HG03066 (cell line): ENCODE results near the gene ATP5PO.

Experiments used
- ATAC-seq: cut with Tn5 transposase; IDR thresholded peaks from one replicate; pipeline ENCODE4 v1.9.1; 2021; ENCODE audit warnings: low read depth; ENCODE audit not compliant: unreplicated experiment

ATP5PO gene

GRCh38 chr21:33915368-33916199 lies at the start of gene ATP5PO:
Gene ATP5PO, minus strand, starts transcription at chr21:33915804. Its CDS starts 41 bp downstream, at chr21:33915763.
- peak; percentile 100 for ATAC-seq

- ATAC-seq: no peak
Observed at GRCh38 chr21:33964706-33965325, 49.2 kb upstream of the ATP5PO start.

- no peak for ATAC-seq
Observed at GRCh38 chr21:33963848-33964555, 48.4 kb upstream of the ATP5PO start.

- ATAC-seq: no peak
Observed at GRCh38 chr21:33962290-33962689, 46.7 kb upstream of the ATP5PO start.

GRCh38 chr21:33961061-33961460 lies 45.5 kb upstream of the ATP5PO start:
- ATAC-seq: no peak

- no peak for ATAC-seq
Observed at GRCh38 chr21:33959680-33960079, 44.1 kb upstream of the ATP5PO start.

- no peak for ATAC-seq
Observed at GRCh38 chr21:33954395-33954794, 38.8 kb upstream of the ATP5PO start.

- ATAC-seq: no peak
Observed at GRCh38 chr21:33951276-33952178, 35.9 kb upstream of the ATP5PO start.

- no peak for ATAC-seq
Observed at GRCh38 chr21:33950431-33951079, 35.0 kb upstream of the ATP5PO start.

- ATAC-seq: no peak
Observed at GRCh38 chr21:33949516-33950430, 34.2 kb upstream of the ATP5PO start.

GRCh38 chr21:33948951-33949444 lies 33.4 kb upstream of the ATP5PO start:
- no peak for ATAC-seq

GRCh38 chr21:33948096-33948950 lies 32.7 kb upstream of the ATP5PO start:
- ATAC-seq: peak; percentile 54

- peak; percentile 50 for ATAC-seq
Observed at GRCh38 chr21:33947451-33948095, 32.0 kb upstream of the ATP5PO start.

GRCh38 chr21:33945652-33946270 lies 30.2 kb upstream of the ATP5PO start:
- ATAC-seq: no peak

GRCh38 chr21:33944185-33944763 lies 28.7 kb upstream of the ATP5PO start:
- no peak for ATAC-seq

GRCh38 chr21:33943293-33943692 lies 27.7 kb upstream of the ATP5PO start:
- no peak for ATAC-seq
